ENCODE measurements around the gene TOMM20L.

DNA sequence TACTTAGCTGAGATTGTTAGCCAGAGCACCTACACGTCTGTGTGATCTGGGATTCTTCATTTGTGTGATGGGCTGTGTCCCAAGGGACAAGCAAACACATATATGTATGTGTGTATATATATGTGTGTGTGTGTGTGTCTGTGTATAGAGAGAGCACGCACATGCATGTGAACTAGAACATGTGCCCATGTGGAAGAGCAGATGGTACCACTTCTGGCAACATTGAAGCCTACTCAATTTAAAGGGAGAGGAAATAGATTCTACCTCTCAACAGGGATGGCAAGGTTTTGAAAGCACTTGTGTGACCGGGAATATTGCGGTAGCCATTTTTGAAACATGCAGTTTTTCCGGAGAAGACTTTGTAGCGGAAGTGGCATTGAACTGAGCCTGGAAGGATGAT lies 1.4 kb downstream of the TOMM20L start:
- TF ChIP-seq, protein P1, sequence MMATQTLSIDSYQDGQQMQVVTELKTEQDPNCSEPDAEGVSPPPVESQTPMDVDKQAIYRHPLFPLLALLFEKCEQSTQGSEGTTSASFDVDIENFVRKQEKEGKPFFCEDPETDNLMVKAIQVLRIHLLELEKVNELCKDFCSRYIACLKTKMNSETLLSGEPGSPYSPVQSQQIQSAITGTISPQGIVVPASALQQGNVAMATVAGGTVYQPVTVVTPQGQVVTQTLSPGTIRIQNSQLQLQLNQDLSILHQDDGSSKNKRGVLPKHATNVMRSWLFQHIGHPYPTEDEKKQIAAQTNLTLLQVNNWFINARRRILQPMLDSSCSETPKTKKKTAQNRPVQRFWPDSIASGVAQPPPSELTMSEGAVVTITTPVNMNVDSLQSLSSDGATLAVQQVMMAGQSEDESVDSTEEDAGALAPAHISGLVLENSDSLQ (IDR thresholded peaks at IDR 0.05) = no peak
- no peak for TF ChIP-seq LEF1 (IDR thresholded peaks at IDR 0.05; ENCODE audit: borderline replicate concordance)
- no peak for TF ChIP-seq SP1 (IDR thresholded peaks at IDR 0.05)
- no peak for TF ChIP-seq TARDBP (IDR thresholded peaks at IDR 0.05)
- no peak for TF ChIP-seq L3MBTL2 (conservative IDR thresholded peaks at IDR 0.05)
- TF ChIP-seq FOXM1 (IDR thresholded peaks at IDR 0.05; ENCODE audit: borderline replicate concordance) = no peak
- TF ChIP-seq BHLHE40 (IDR thresholded peaks at IDR 0.05; ENCODE audit: borderline replicate concordance) = no peak
- no peak for TF ChIP-seq SUZ12 (IDR thresholded peaks at IDR 0.05)
- no peak for TF ChIP-seq ELF4 (IDR thresholded peaks at IDR 0.05)
- no peak for TF ChIP-seq ARNT (IDR thresholded peaks at IDR 0.05)
- no peak for TF ChIP-seq FOXA1 (IDR thresholded peaks at IDR 0.05)
- TF ChIP-seq NFRKB (IDR thresholded peaks at IDR 0.05) = no peak
- TF ChIP-seq FOXK2 (IDR thresholded peaks at IDR 0.05) = no peak
